Gastroesophageal sphincter (tissue), 3 donors: ENCODE measurements around the gene SYNGR1.

Source experiments
- CTCF ChIP-seq, 4 experiments: fragments of 200-600 bp in 2 of 4; fragments of 450-650 bp in 2 of 4; sonication (generic) in 1 of 4; IDR thresholded peaks; one replicate each; pipeline ENCODE4 v1.5.1; 2017 to 2019; ENCODE audit warnings: antibody characterized with exemption in 4 of 4, mild to moderate bottlenecking in 2 of 4, moderate library complexity in 2 of 4
- EP300 ChIP-seq: sonication (generic); formaldehyde crosslinking; IDR thresholded peaks from one replicate; pipeline ENCODE4 v1.6.1; 2017; ENCODE audit warnings: antibody characterized with exemption, mild to moderate bottlenecking
- POLR2AphosphoS5 ChIP-seq: sonication (generic); formaldehyde crosslinking; IDR thresholded peaks from one replicate; pipeline ENCODE4 v1.6.1; 2017; ENCODE audit warnings: antibody characterized with exemption

GRCh38 chr22:39428597-39429071 lies 78.8 kb downstream of the SYNGR1 start:
- TF ChIP-seq CTCF (IDR thresholded peaks at IDR 0.05), result no peak
- no peak for TF ChIP-seq EP300
- TF ChIP-seq POLR2AphosphoS5, result no peak
